Cardiac septum (tissue), 1 donor: Measurements from ENCODE around the gene MAGED2. TPM values are rescaled to one million over a fixed set of nuclear protein-coding genes. Genes with fewer than 3 reads are reported as not detected.
"Not testable (repeated sequence)": the region's sequence is repeated elsewhere in the genome, so short reads cannot be mapped to it uniquely, and the experiment has no call there.

Experiments used
- DNase-seq: peaks from one replicate; pipeline ENCODE4 v3.0.0-alpha.2; 2020; ENCODE audit warnings: low spot score
- intact Hi-C: fragments of 100-400 bp; cut with DNase I; formaldehyde crosslinking; loops from one replicate; pipeline ENCODE4 v1.14.0; 2022
- total RNA-seq: library from RNA; stranded (reverse); fragmentation: NEBNext Ultra II Directional; extraction: Animal tissue kit (Norgen Biotek cat#: 25700); gene quantifications from one replicate; pipeline ENCODE4 v1.2.1, GENCODE V29; 2021
- donor health status: DM: no; HTN: no; CAD: no.

Gene MAGED2
- total RNA-seq, 1 donor from 2014 or later, result 91.5 TPM

GRCh38 chrX:54812306-54812705 is 4.8 kb downstream of the MAGED2 start:
- intact Hi-C loops, result no loop called here
- DNase-seq, result no peak

- intact Hi-C loops, result no loop called here
- DNase-seq, result no peak
Observed at GRCh38 chrX:54817220-54817820, 9.8 kb downstream of the MAGED2 start.

- no peak for DNase-seq
- intact Hi-C loops, result no loop called here
Observed at GRCh38 chrX:54818221-54818620, 10.7 kb downstream of the MAGED2 start.

- DNase-seq, result no peak
- intact Hi-C loops, result no loop called here
Observed at GRCh38 chrX:54819201-54819600, 11.7 kb downstream of the MAGED2 start.

DNA sequence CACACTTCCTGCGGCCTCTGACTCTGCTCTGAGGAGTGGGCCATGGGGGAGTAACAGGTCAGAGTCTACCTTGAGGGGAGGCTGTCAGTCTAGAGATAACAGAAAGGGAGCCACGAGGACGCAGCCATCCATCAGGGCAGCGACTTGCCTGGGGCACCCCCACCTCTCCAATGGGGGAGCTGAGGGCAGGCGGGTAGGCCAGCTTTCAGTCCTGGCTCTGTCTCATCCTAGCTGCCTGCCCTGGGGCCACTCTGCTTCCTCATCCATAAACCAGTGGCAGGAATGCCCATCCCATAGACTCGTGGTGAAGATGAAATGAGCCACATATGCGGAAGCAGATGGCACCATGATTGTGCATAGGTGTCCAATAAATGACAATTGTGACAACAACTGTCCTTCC is 13.2 kb downstream of the MAGED2 start:
- no peak for DNase-seq
- intact Hi-C loops, result no loop called here

DNA sequence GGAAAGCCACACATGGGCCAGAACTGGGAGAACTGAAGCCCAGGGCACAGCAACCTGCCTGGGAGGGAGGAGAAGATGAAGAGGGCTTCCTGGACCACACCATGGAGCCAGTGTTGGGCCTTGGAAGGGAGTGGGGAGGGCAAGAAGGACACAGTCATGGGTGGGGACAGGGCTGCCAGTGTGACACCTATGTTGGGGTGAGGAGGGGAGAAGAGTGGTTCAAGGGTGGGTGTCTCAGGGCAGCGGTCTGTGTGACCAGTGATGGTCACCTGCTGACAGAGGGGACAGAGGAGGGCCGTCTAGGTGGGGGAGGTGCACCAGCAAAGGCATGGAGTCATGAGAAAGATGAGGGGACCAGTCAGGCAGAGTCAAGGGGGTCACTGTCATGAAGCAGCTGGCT is 13.8 kb downstream of the MAGED2 start:
- intact Hi-C loops, result no loop called here
- no peak for DNase-seq

GRCh38 chrX:54824195-54824594 is 16.6 kb downstream of the MAGED2 start:
- DNase-seq, result no peak
- intact Hi-C loops, result no loop called here

GRCh38 chrX:54824722-54825121 is 17.2 kb downstream of the MAGED2 start:
- no peak for DNase-seq
- intact Hi-C loops, result no loop called here

DNA sequence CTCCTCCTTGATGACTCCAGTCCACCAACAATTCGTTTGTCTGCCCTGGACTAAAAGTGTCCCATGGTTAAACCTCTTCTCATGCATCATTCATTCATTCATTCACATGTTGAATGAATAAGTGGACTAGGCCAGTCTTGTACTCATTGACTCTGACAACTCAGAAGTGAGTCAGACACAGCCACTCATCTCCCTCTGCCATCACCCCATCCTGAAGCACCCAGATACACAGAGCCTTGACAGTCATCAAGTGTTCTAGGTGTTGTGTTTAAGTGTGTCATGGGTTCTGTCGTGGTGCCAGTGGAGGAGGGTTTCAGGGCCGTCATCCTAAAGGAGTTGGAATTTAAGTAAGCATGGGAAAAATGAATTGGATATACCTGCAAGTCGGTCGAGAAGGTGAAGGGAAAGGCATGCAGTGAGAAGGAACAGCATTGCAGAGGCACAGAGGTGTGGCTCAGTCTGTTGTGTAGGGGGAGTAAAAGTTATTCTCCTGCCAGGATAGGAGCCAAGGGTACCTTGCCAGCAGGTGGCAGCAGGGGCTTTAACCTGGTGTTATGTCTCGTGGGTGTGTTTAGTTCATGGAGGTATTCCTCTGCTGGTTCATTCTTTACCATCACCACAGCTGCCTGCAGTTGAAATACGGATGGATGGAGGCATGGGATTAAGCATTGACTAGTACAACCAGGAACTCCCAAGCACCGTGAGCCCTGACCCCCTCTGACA is 18.3 kb downstream of the MAGED2 start:
- intact Hi-C loops, result no loop called here
- no peak for DNase-seq

DNA sequence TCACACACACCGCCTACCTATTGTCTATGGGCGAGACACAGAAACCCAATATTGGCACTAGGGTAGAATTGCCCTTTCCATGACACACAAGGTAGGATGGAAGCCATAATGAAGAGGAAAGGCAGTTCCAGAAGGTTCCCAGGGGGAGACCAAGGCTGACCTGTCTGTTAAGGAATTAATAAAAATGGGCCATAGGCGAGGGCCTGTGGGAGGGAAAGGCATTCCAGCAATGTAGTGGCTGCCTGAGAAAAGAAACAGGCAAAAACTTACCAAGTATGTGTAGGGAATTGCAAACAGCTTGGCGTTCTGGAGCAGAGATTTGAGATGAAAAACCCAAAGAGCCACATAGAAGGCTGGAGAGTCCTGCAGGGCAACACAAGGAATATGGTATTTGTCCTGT is 19.1 kb downstream of the MAGED2 start:
- intact Hi-C loops, result no loop called here

DNA sequence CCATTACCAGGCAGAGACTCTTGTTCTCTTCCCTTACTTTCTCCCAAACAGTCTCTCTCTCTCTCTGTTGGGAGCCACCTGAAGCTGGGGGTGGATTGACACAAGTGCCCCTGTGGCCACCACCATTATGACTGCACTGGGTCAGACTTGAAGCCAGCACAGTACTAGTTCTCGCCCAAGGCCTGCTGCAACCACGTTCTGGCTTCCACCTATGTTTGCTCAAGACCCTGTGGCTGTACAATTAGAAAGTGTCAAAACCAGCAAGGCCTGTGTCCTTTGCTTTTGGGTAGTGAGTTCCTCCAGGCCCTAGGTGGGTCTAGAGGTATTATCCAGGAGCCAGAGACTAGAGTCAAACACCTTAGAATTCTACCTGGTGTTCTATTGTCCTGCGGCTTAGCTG is 31.0 kb downstream of the MAGED2 start:
- intact Hi-C loops, result no loop called here
- no peak for DNase-seq

More for the DNA sequence above, 19.1 kb downstream of the MAGED2 start:
- DNase-seq, result no peak

DNA sequence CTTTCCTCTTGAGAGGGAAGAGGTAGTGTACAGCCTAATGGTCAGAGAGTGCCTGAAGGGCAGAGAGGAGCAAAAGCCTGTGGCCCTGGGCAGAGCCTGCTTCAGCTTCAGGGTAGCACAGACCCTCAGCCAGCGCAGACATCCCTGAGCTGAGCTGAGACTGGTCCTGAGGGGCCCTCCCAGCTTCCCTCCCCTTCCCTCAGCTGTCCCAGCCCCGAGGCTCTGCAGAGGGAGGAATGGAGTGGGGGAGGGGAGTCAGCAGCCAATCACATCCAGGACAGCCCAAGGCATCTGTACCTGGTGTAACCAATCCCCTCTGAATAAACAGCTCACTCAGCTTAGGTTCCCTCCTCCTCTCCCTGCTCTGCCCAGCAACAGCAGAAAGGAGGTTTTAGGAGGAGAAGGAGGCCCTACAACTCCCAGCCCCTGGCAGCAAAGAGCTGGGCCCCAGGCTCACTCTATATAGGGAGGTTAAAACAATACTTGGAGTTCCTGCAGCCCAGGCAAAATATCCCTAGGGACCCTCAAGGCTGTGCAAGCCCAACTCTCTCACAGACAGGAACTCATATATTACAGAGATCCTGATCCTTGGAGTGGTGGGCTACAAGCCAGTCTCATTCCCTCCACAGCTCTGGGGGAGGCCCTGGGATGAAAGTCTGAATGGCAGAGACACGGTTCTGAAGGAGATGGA is 33.8 kb downstream of the MAGED2 start:
- intact Hi-C loops, DNase-seq: not testable (repeated sequence)

DNA sequence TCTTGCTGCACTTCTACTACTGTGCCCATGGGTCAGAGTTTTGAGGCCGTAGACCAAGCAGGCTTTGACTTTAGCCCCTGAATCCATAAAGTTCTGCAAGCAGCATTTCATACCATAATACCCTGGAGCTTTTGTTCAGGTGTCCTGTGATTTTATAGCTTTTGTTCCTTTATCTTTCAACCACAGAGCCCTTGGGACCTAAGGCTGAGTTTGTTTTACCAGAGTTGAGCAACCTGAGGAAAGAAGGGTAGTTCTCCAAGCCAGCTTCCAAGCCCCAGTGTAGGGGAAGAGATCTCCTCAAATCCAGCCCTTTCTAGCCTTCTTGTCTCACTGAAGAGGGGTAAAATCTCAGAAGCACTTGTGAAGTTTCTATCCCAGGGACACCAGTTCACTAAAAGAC is 35.1 kb downstream of the MAGED2 start:
- intact Hi-C loops, result no loop called here
- no peak for DNase-seq

DNA sequence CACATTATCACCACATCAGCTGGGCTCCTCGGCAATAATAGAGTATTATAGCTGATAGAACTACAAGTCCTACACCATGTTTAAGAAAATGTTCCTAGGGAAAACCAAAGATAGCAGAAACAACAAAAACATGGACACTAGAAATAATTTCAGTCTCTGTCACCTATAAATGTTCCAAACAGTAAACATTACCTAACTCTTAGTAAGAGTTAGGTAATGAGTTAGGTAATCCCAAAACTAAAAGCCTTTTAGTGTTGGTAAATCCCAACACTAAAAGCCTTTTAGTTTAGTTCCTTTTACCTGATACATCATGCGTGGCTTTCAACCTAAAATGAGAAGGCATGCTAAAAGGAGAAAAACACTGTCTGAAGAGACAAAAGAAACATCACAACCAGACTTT is 35.5 kb downstream of the MAGED2 start:
- DNase-seq, result no peak
- intact Hi-C loops, result no loop called here

DNA sequence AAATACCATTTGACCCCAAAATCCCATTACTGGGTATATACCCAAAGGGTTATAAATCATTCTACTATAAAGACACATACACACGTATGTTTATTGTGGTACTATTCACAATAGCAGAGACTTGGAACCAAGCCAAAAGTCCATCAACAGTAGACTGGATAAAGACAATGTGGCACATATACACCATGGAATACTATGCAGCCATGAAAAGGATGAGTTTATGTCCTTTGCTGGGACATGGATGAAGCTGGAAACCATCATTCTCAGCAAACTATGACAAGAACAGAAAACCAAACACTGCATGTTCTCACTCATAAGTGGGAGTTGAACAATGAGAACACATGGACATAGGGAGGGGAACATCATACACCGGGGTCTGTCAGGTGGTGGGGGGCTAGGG is 40.2 kb downstream of the MAGED2 start:
- intact Hi-C loops, DNase-seq: not testable (repeated sequence)

DNA sequence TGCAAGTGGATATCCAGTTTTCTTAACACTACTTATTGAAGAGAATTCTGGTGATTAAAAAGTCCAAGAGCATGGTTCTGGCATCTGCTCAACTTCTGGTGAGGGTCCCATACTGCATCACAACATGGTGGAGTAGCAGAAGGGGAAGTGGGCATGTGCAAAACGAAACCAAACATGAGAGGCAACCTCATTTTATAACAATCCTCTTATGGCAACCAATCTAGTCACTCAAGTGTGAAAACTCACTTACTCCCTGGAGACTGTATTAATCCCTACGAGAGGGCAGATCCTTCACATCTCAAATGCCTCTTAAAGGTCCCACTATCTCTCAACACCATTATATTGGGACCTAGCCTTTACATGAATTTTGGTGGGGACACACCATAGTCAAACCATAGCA is 57.7 kb downstream of the MAGED2 start:
- no peak for DNase-seq
- intact Hi-C loops, result no loop called here

Other genes starting within 250 kb of the MAGED2 start
- not detected for gene ITIH6, start 9.5 kb upstream of the MAGED2 start, total RNA-seq
- 4.6 TPM for gene TRO, start 113.1 kb downstream of the MAGED2 start, total RNA-seq
- gene PFKFB1, start 186.4 kb downstream of the MAGED2 start, total RNA-seq, result 0.35 TPM
- gene APEX2, start 192.6 kb downstream of the MAGED2 start, total RNA-seq, result 8.4 TPM
- 5.6 TPM for gene ALAS2, start 223.2 kb downstream of the MAGED2 start, total RNA-seq